ENCODE measurements around the gene GPR27. TPM values are rescaled to one million over a fixed set of nuclear protein-coding genes. Genes with fewer than 3 reads are reported as not detected.

Gene GPR27
- total and polyA plus RNA-seq, 2 of the 8 experiments (the other 6 are each of a cell fraction or from before 2014, with no cell fraction given), result 11.3 to 12.5 TPM

GRCh38 chr3:71771126-71771525, 17.5 kb downstream of the GPR27 start (continued):
- TF ChIP-seq ATF2 (IDR thresholded peaks at IDR 0.05; ENCODE audit: low read length) (no peak), SIX5 (IDR thresholded peaks at IDR 0.05; ENCODE audit: low read depth, low read length) (no peak), ATF3 (IDR thresholded peaks at IDR 0.05; ENCODE audit: insufficient read depth, low read depth, low read length) (no peak), ZNF274 (IDR thresholded peaks at IDR 0.05; ENCODE audit: borderline replicate concordance, extremely low read depth, low read length) (no peak), SIRT6 (IDR thresholded peaks at IDR 0.05; ENCODE audit: low read length) (no peak)

Measured in H1 (cell line).